Measurements from ENCODE around the gene SDHAF3.
"Not testable (repeated sequence)": the region's sequence is repeated elsewhere in the genome, so short reads cannot be mapped to it uniquely, and the experiment has no call there.

The SDHAF3 gene

DNA sequence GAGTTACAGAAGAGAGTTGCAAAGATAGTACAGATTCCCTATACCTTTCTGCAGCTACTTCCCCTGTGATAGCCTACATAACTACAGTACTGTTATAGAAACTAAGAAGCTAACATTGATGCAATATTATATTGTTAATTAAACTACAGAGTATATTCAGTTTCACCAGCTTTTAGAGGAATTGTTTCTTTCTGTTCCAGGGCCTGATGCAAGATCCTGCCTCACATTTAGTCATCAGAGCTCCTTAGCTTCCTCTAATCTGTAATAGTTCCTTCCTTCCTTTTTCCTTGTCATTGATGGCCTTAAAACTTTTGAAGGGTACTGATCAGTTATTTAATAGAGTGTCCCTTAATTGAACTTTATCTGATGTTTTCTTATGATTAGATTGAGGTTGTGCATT is 56.8 kb downstream of the SDHAF3 start:
- no peak overlapping the region for H3K9ac ChIP-seq (ENCODE audit: low read length)
- H3K27ac ChIP-seq (ENCODE audit: low read length): no peak overlapping the region
- H3K4me3 ChIP-seq (ENCODE audit: low read length): no peak overlapping the region
- no peaks in the 10 kb centered on the region for H3K36me3 ChIP-seq (ENCODE audit: control insufficient read depth, low read depth, low read length)
- H3K9me3 ChIP-seq (ENCODE audit: control insufficient read depth, low read depth, low read length): no peaks in the 10 kb centered on the region
- H3K27me3 ChIP-seq (ENCODE audit: control insufficient read depth, insufficient read depth, low read length): no peaks in the 10 kb centered on the region
- H3K4me1 ChIP-seq (ENCODE audit: control insufficient read depth, low read depth, low read length): no peaks in the 10 kb centered on the region

DNA sequence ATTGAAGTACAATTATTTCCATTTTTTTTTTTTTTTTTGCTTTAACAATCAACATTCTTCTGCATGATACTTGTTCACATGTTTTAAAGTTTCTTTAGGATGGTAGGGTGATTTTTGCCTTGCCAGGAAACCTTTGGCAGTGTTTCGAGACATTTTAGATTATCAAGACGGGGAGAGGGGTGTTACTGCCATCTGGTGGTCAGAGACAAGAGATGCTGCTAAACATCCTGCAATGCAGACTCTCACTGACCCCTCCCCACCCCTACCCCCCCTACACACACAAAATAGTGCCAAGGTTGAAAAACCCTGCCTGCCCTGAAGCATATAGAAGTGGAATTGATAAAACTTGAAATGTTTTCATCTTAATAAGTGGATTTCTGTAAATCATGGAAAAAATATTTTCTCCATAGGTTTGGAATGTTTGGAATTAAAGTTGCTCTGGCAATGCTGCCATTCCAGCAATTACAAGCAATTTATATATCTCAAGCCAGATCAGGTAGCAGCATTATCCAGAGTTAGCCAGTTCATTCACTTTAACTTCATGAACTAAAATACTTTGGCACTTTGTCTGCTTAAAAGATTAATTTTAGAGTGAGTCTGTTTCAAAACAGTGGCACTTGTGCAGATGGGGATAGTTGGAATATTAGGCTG is 62.1 kb downstream of the SDHAF3 start:
- Histone ChIP-seq H3K27ac (ENCODE audit: low read length) (no peak overlapping the region), H3K36me3 (ENCODE audit: control insufficient read depth, low read depth, low read length) (peaks cover 18% of the 10 kb centered on the region), H3K4me1 (ENCODE audit: control insufficient read depth, low read depth, low read length) (no peaks in the 10 kb centered on the region), H3K27me3 (ENCODE audit: control insufficient read depth, insufficient read depth, low read length) (no peaks in the 10 kb centered on the region), H3K4me3 (ENCODE audit: low read length) (no peak overlapping the region), H3K9ac (ENCODE audit: low read length) (no peak overlapping the region), H3K9me3 (ENCODE audit: control insufficient read depth, low read depth, low read length) (no peaks in the 10 kb centered on the region)

DNA sequence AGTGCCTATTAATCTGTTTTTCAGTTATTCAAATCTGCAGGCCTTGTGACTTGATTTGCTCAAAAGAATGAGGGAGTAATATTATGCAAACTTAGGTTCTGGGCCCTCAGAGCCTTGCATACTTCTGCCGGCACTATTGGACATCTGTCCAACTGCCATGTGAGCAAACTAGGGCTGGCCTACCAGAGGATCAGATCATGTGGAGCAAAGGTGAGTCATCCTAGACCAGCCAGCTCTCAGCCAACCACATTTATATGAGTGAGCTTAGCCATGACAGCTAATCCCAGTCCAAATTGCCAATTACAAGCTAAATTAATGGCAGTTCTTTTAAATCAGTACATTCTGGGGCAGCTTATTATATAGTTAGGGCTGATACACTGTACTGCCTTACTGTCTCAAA is 69.6 kb downstream of the SDHAF3 start:
- Histone ChIP-seq H3K9me3 (ENCODE audit: control insufficient read depth, low read depth, low read length) (no peaks in the 10 kb centered on the region), H3K4me1 (ENCODE audit: control insufficient read depth, low read depth, low read length) (no peaks in the 10 kb centered on the region), H3K27me3 (ENCODE audit: control insufficient read depth, insufficient read depth, low read length) (no peaks in the 10 kb centered on the region), H3K36me3 (ENCODE audit: control insufficient read depth, low read depth, low read length) (peaks cover 8% of the 10 kb centered on the region), H3K4me3 (ENCODE audit: low read length) (no peak overlapping the region), H3K27ac (ENCODE audit: low read length) (no peak overlapping the region), H3K9ac (ENCODE audit: low read length) (no peak overlapping the region)

DNA sequence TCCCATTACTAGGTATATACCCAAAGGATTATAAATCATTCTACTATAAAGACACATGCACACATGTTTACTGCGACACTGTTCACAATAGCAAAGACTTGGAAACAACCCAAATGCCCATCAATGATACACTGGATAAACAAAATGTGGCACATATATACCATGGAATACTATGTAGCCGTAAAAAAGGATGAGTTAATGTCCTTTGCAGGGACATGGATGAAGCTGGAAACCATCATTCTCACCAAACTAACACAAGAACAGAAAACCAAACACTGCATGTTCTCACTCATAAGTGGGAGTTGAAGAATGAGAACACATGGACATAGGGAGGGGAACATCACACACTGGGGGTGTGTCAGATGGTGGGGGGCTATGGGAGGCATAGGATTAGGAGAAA is 78.7 kb downstream of the SDHAF3 start:
- not testable (repeated sequence) for H3K9me3 ChIP-seq (ENCODE audit: control insufficient read depth, low read depth, low read length); H3K9ac ChIP-seq (ENCODE audit: low read length); H3K4me1 ChIP-seq (ENCODE audit: control insufficient read depth, low read depth, low read length); H3K4me3 ChIP-seq (ENCODE audit: low read length); H3K27ac ChIP-seq (ENCODE audit: low read length); H3K36me3 ChIP-seq (ENCODE audit: control insufficient read depth, low read depth, low read length); H3K27me3 ChIP-seq (ENCODE audit: control insufficient read depth, insufficient read depth, low read length)

DNA sequence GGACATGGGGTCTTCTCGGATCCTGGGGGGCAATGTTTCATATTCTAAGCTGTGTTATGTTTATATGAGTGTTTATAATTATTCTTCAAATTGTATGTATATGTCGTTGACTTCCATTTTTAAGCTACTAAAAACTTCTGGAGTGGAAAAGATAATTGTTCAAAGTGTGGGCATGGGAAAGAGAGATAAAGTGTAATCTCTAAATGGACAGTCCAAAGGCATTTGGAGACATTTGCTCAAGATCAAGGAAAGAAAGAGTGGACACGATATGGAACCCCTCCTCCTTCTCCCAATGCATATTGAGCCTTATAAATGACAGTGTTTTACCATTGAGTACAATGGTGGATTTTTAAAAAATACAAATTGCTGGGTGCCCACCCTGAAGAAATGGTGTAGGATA is 81.1 kb downstream of the SDHAF3 start:
- H3K27ac ChIP-seq (ENCODE audit: low read length): no peak overlapping the region
- H3K9ac ChIP-seq (ENCODE audit: low read length): no peak overlapping the region
- no peaks in the 10 kb centered on the region for H3K9me3 ChIP-seq (ENCODE audit: control insufficient read depth, low read depth, low read length)
- no peak overlapping the region for H3K4me3 ChIP-seq (ENCODE audit: low read length)
- no peaks in the 10 kb centered on the region for H3K27me3 ChIP-seq (ENCODE audit: control insufficient read depth, insufficient read depth, low read length)
- H3K4me1 ChIP-seq (ENCODE audit: control insufficient read depth, low read depth, low read length): no peaks in the 10 kb centered on the region
- no peaks in the 10 kb centered on the region for H3K36me3 ChIP-seq (ENCODE audit: control insufficient read depth, low read depth, low read length)

DNA sequence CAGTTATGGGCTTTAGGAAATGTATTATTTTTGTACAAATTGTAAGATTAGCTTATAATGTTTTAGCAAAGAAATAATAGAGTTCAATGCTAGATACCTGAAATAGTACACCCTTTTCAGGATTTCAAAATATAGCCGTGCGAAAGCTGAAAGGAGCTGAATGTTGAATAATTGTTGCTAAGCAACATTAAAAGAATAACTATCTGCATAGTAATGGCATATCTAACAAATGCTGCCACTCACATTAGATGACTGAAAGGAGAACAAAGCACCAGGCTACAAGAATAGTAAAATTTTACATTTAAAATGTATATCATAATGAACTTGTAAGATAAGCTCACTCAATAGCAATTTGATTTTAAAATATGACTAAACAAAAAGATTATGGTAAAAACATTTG is 82.5 kb downstream of the SDHAF3 start:
- no peaks in the 10 kb centered on the region for H3K4me1 ChIP-seq (ENCODE audit: control insufficient read depth, low read depth, low read length)

DNA sequence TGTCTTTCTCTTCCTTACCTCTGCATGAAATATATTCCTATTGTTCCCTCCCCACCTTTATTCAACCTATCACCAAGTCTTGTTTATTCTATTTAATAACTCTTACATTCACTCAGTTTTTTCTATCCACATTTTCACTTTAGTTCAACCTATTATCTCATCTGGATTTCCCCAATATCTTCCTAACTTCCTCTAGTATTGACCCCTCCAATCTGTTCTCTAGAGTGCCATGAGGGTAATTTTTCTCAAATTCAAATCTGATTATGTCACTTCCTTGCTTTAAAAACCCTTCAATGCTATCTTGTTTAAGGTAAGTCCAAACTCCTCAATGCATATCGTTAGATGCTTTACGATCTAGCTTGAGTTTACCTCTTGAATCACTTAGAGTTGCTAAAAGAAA is 86.5 kb downstream of the SDHAF3 start:
- H3K27me3 ChIP-seq (ENCODE audit: control insufficient read depth, insufficient read depth, low read length): no peaks in the 10 kb centered on the region
- no peaks in the 10 kb centered on the region for H3K4me1 ChIP-seq (ENCODE audit: control insufficient read depth, low read depth, low read length)
- no peak overlapping the region for H3K9ac ChIP-seq (ENCODE audit: low read length)
- no peaks in the 10 kb centered on the region for H3K9me3 ChIP-seq (ENCODE audit: control insufficient read depth, low read depth, low read length)
- no peak overlapping the region for H3K4me3 ChIP-seq (ENCODE audit: low read length)
- no peaks in the 10 kb centered on the region for H3K36me3 ChIP-seq (ENCODE audit: control insufficient read depth, low read depth, low read length)
- no peak overlapping the region for H3K27ac ChIP-seq (ENCODE audit: low read length)

More for the DNA sequence above, 82.5 kb downstream of the SDHAF3 start:
- Histone ChIP-seq H3K9ac (ENCODE audit: low read length) (no peak overlapping the region), H3K36me3 (ENCODE audit: control insufficient read depth, low read depth, low read length) (no peaks in the 10 kb centered on the region), H3K4me3 (ENCODE audit: low read length) (no peak overlapping the region), H3K9me3 (ENCODE audit: control insufficient read depth, low read depth, low read length) (no peaks in the 10 kb centered on the region), H3K27me3 (ENCODE audit: control insufficient read depth, insufficient read depth, low read length) (no peaks in the 10 kb centered on the region), H3K27ac (ENCODE audit: low read length) (no peak overlapping the region)

DNA sequence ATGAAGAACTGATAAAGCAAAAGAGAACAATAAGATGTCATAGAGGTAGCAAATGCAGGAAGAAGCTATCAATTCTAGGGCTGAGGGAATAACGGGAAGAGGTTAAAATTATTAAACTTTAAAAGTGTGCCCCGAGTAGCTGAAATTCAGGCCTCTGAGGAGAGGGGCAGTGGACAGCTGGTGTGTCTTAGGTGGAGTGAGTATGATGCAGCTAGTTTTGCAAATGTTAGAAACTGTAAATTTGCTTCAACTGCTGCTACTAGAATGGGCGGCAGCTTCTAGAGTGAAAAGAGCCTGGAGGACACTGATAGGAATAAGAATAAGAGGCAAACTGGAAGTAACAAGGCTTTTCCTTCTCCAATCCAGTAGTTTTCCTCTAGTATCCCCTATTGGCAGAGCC is 87.3 kb downstream of the SDHAF3 start:
- Histone ChIP-seq H3K27ac (ENCODE audit: low read length) (no peak overlapping the region), H3K9ac (ENCODE audit: low read length) (no peak overlapping the region), H3K27me3 (ENCODE audit: control insufficient read depth, insufficient read depth, low read length) (no peaks in the 10 kb centered on the region), H3K4me3 (ENCODE audit: low read length) (no peak overlapping the region), H3K36me3 (ENCODE audit: control insufficient read depth, low read depth, low read length) (no peaks in the 10 kb centered on the region), H3K9me3 (ENCODE audit: control insufficient read depth, low read depth, low read length) (no peaks in the 10 kb centered on the region), H3K4me1 (ENCODE audit: control insufficient read depth, low read depth, low read length) (no peaks in the 10 kb centered on the region)

DNA sequence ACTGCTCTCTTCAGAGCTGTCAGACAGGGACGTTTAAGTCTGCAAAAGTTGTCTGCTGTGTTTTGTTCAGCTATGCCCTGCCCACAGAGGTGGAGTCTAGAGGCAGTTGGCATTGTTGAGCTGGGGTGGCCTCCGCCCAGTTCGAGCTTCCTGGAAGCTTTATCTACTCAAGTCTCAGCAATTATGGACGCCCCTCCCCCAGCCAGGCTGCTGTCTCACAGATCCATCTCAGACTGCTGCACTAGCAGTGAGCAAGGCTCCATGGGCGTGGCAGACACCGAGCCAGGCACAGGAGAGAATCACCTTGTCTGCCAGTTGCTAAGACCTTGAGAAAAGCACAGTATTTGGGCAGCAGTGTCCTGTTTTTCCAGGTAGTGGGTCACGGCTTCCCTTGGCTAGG is 98.1 kb downstream of the SDHAF3 start:
- Histone ChIP-seq H3K9me3 (ENCODE audit: control insufficient read depth, low read depth, low read length) (no peaks in the 10 kb centered on the region), H3K27ac (ENCODE audit: low read length) (no peak overlapping the region), H3K4me3 (ENCODE audit: low read length) (no peak overlapping the region), H3K36me3 (ENCODE audit: control insufficient read depth, low read depth, low read length) (no peaks in the 10 kb centered on the region), H3K27me3 (ENCODE audit: control insufficient read depth, insufficient read depth, low read length) (no peaks in the 10 kb centered on the region), H3K4me1 (ENCODE audit: control insufficient read depth, low read depth, low read length) (no peaks in the 10 kb centered on the region), H3K9ac (ENCODE audit: low read length) (no peak overlapping the region)

DNA sequence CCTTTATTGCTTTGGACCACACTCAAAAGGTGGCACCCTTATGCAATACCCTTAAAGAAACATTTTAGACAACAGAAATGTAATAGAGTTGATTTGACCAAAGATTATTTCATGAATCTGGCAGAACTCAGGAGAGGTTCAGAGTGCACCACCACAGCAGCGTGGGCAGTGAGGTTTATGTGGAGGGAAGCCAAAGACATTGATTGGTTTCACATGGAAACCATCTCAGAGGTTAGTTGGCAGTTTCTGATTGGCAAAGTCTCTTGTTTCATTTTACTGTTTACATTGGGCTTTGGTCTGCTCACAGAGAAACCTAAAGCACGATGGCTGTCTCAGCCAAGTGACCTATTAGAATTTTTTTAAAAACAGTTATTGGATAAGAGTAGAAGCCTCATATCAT is 101.3 kb downstream of the SDHAF3 start:
- Histone ChIP-seq H3K27me3 (ENCODE audit: control insufficient read depth, insufficient read depth, low read length) (no peaks in the 10 kb centered on the region), H3K9me3 (ENCODE audit: control insufficient read depth, low read depth, low read length) (no peaks in the 10 kb centered on the region), H3K27ac (ENCODE audit: low read length) (no peak overlapping the region), H3K4me1 (ENCODE audit: control insufficient read depth, low read depth, low read length) (no peaks in the 10 kb centered on the region), H3K36me3 (ENCODE audit: control insufficient read depth, low read depth, low read length) (no peaks in the 10 kb centered on the region), H3K4me3 (ENCODE audit: low read length) (no peak overlapping the region), H3K9ac (ENCODE audit: low read length) (no peak overlapping the region)

DNA sequence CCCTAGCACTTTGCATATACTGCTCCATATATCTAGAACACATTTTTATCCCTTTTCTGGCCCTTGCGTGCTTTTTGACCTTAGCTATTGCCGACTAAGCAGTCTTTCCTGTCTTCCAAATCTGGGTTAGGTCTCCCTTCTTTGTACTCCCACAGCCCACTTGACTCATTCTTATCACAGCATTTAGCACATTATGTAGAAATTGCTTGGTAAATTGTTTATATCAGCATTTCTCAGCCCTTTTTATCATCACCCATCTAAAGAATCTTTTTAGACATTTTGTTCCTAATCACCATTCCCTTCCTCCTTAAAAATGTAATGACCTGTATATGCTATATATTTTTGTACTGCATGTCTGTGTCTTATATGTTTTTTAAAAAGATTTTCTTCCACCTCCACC is 101.7 kb downstream of the SDHAF3 start:
- H3K9me3 ChIP-seq (ENCODE audit: control insufficient read depth, low read depth, low read length): no peaks in the 10 kb centered on the region
- no peaks in the 10 kb centered on the region for H3K4me1 ChIP-seq (ENCODE audit: control insufficient read depth, low read depth, low read length)
- H3K4me3 ChIP-seq (ENCODE audit: low read length): no peak overlapping the region
- H3K27me3 ChIP-seq (ENCODE audit: control insufficient read depth, insufficient read depth, low read length): no peaks in the 10 kb centered on the region
- H3K36me3 ChIP-seq (ENCODE audit: control insufficient read depth, low read depth, low read length): no peaks in the 10 kb centered on the region
- H3K9ac ChIP-seq (ENCODE audit: low read length): no peak overlapping the region
- no peak overlapping the region for H3K27ac ChIP-seq (ENCODE audit: low read length)

DNA sequence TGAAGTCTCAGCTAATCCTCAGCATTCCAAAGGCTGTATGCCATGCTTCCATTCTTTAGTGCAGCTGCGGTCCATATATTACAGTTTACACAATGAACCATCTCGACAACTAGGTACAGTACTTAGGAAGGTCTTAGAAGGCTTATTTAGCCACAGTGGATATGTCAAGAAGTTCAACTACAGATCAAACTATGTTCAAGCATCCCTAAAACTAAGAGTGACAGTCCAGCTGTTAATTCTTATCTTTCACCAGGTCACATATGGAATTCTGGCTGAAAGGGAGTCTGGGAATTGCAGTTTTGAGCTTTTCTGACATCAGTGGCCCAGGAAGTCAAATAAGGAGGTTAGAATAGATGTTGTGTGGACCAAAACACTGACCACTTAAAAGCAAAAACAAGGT is 106.8 kb downstream of the SDHAF3 start:
- no peaks in the 10 kb centered on the region for H3K4me1 ChIP-seq (ENCODE audit: control insufficient read depth, low read depth, low read length)
- H3K9ac ChIP-seq (ENCODE audit: low read length): no peak overlapping the region
- no peaks in the 10 kb centered on the region for H3K27me3 ChIP-seq (ENCODE audit: control insufficient read depth, insufficient read depth, low read length)
- no peaks in the 10 kb centered on the region for H3K9me3 ChIP-seq (ENCODE audit: control insufficient read depth, low read depth, low read length)
- H3K36me3 ChIP-seq (ENCODE audit: control insufficient read depth, low read depth, low read length): no peaks in the 10 kb centered on the region
- no peak overlapping the region for H3K27ac ChIP-seq (ENCODE audit: low read length)
- no peak overlapping the region for H3K4me3 ChIP-seq (ENCODE audit: low read length)

Data from iPS-18a (cell line).